GM12878 (cell line): Measurements from ENCODE around the gene ISG15.

Experiments used
- EP300 ChIP-seq, 2 experiments: fragments of 150-350 bp in 1 of 2; IDR thresholded peaks; 2 replicates each; pipeline ENCODE4 v1.6.1; 2011 to 2012; ENCODE audit warnings: low read depth in 2 of 2, low read length in 2 of 2, borderline replicate concordance in 1 of 2, improper control_type of control experiment in 1 of 2, inconsistent platforms in 1 of 2; ENCODE audit not compliant: control insufficient read depth in 1 of 2
- EZH2 ChIP-seq: IDR thresholded peaks from 2 replicates; pipeline ENCODE4 v1.6.1; 2012; ENCODE audit warnings: low read depth, mild to moderate bottlenecking, control low read depth, inconsistent platforms, low read length, borderline replicate concordance; ENCODE audit not compliant: control insufficient read depth
- NBN ChIP-seq: fragments of 450-650 bp; IDR thresholded peaks from 2 replicates; pipeline ENCODE4 v1.6.1; 2016
- POLR2A ChIP-seq: IDR thresholded peaks from 2 replicates; pipeline ENCODE4 v1.6.1; 2011; ENCODE audit warnings: low read depth, mild to moderate bottlenecking, low read length
- SIN3A ChIP-seq: IDR thresholded peaks from 2 replicates; pipeline ENCODE4 v1.6.1; 2012; ENCODE audit warnings: low read depth, low read length, improper control_type of control experiment
- ZNF207 ChIP-seq: fragments of 450-650 bp; IDR thresholded peaks from 2 replicates; pipeline ENCODE4 v1.6.1; 2014; ENCODE audit warnings: antibody characterized with exemption, mild to moderate bottlenecking, borderline replicate concordance
- ZNF274 ChIP-seq: IDR thresholded peaks from one replicate; pipeline ENCODE4 v1.8.0; 2011; ENCODE audit not compliant: insufficient read length, insufficient read depth
- TF ChIP-seq, protein P1 (sequence below): IDR thresholded peaks from 2 replicates; pipeline ENCODE4 v1.6.1; 2011; ENCODE audit warnings: mild to moderate bottlenecking, low read depth, low read length, moderate library complexity; ENCODE audit not compliant: insufficient replicate concordance

GRCh38 chr1:970242-970972, 42.9 kb upstream of the ISG15 start:
- TF ChIP-seq ZNF274, result no peak
- TF ChIP-seq POLR2A, result no peak
- TF ChIP-seq SIN3A, result no peak
- TF ChIP-seq, protein P1, sequence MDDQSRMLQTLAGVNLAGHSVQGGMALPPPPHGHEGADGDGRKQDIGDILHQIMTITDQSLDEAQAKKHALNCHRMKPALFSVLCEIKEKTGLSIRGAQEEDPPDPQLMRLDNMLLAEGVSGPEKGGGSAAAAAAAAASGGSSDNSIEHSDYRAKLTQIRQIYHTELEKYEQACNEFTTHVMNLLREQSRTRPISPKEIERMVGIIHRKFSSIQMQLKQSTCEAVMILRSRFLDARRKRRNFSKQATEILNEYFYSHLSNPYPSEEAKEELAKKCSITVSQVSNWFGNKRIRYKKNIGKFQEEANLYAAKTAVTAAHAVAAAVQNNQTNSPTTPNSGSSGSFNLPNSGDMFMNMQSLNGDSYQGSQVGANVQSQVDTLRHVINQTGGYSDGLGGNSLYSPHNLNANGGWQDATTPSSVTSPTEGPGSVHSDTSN, result no peak
- no peak for TF ChIP-seq EZH2
- no peak for TF ChIP-seq ZNF207
- TF ChIP-seq EP300 (IDR thresholded peaks at IDR 0.05; ENCODE audit: borderline replicate concordance in 1 of 2, control insufficient read depth in 1 of 2, low read depth in 2 of 2, low read length in 2 of 2), result no peak
- TF ChIP-seq NBN, result no peak
